MG63 (cell line): ENCODE data around the gene RGS11. TPM values are rescaled to one million over a fixed set of nuclear protein-coding genes. Genes with fewer than 3 reads are reported as not detected.
A peak's percentile ranks its signal among the peaks of the same experiment; 100 is the strongest.
"Not testable (repeated sequence)": the region's sequence is repeated elsewhere in the genome, so short reads cannot be mapped to it uniquely, and the experiment has no call there.

ENCODE experiments used
- DNase-seq: peaks from one replicate; pipeline ENCODE4 v3.0.0-alpha.2; 2020
- H3K27me3 ChIP-seq: fragments of 250-450 bp; sonication (Bioruptor Pico); 2 replicates; pipeline ENCODE4 v1.5.1; 2020; ENCODE audit warnings: mild to moderate bottlenecking, moderate library complexity
- H3K36me3 ChIP-seq: fragments of 250-450 bp; sonication (Bioruptor Pico); 2 replicates; pipeline ENCODE4 v1.5.1; 2020; ENCODE audit warnings: mild to moderate bottlenecking, moderate library complexity
- H3K4me3 ChIP-seq: fragments of 250-450 bp; sonication (Bioruptor Pico); 2 replicates; pipeline ENCODE4 v1.5.1; 2020; ENCODE audit warnings: mild to moderate bottlenecking, moderate library complexity
- H3K9me3 ChIP-seq: fragments of 250-450 bp; sonication (Bioruptor Pico); 2 replicates; pipeline ENCODE4 v1.5.1; 2020; ENCODE audit warnings: mild to moderate bottlenecking, moderate library complexity
- total RNA-seq: library from RNA; depleted of rRNA; stranded (reverse); fragments of >200 nt; shearing (Covaris generic); gene quantifications from 2 replicates; pipeline ENCODE4 v1.2.3, GENCODE V29; 2014; ENCODE audit warnings: low replicate concordance; rRNA removed

The RGS11 gene
- total RNA-seq, 1 experiment from 2014 or later = not detected

DNA sequence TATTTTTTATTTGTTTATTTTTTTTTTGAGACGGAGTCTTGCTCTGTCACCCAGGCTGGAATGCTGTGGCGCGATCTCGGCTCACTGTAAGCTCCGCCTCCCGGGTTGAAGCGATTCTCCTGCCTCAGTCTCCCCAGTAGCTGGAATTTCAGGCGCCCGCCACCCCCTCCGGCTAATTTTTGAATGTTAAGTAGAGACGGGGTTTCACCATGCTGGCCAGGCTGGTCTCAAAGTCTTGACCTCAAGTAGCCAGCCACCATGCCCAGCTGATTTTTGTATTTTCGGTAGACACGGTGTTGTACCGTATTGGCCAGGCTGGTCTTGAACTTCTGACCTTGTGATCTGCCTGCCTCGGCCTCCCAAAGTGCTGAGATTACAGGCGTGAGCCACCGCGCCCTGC, 45.4 kb downstream of the RGS11 start:
- H3K36me3 ChIP-seq = peaks cover 33% of the 10 kb centered on the region
- not testable (repeated sequence) for H3K27me3 ChIP-seq, DNase-seq, H3K9me3 ChIP-seq, H3K4me3 ChIP-seq

GRCh38 chr16:229731-230281, 45.9 kb downstream of the RGS11 start:
- DNase-seq = no peak
- no peaks in the 10 kb centered on the region for H3K9me3 ChIP-seq
- H3K27me3 ChIP-seq = no peaks in the 10 kb centered on the region
- H3K4me3 ChIP-seq = peak overlapping the region; percentile 78
- peaks cover 38% of the 10 kb centered on the region for H3K36me3 ChIP-seq

GRCh38 chr16:228852-229730, 46.7 kb downstream of the RGS11 start, which contains the start of gene LUC7L:
TSS of gene LUC7L (minus strand) at chr16:229449. CDS start at chr16:229339, 110 bp downstream.
- H3K36me3 ChIP-seq = peaks cover 45% of the 10 kb centered on the region
- H3K27me3 ChIP-seq = no peaks in the 10 kb centered on the region
- peak within 1 kb of the TSS; percentile 78 for H3K4me3 ChIP-seq
- peak; percentile 92 for DNase-seq
- no peaks in the 10 kb centered on the region for H3K9me3 ChIP-seq

GRCh38 chr16:228151-228851, 47.4 kb downstream of the RGS11 start:
- no peaks in the 10 kb centered on the region for H3K9me3 ChIP-seq
- no peaks in the 10 kb centered on the region for H3K27me3 ChIP-seq
- no peak for DNase-seq
- H3K4me3 ChIP-seq = peak overlapping the region; percentile 78
- H3K36me3 ChIP-seq = peaks cover 51% of the 10 kb centered on the region

GRCh38 chr16:220021-220420, 55.7 kb downstream of the RGS11 start:
- no peaks in the 10 kb centered on the region for H3K27me3 ChIP-seq
- peaks cover 84% of the 10 kb centered on the region for H3K36me3 ChIP-seq
- no peaks in the 10 kb centered on the region for H3K9me3 ChIP-seq
- H3K4me3 ChIP-seq = no peak overlapping the region
- DNase-seq = no peak

Other genes with a start within 250 kb of the RGS11 start
- 16.4 and 25.5 TPM in 2 replicates for gene POLR3K, start 222.3 kb downstream of the RGS11 start, total RNA-seq
- 33.1 and 87.8 TPM in 2 replicates for gene SNRNP25, start 222.1 kb downstream of the RGS11 start, total RNA-seq
- gene RHBDF1, start 203.3 kb downstream of the RGS11 start, total RNA-seq = 4.2 and 12.0 TPM in 2 replicates
- 126 and 258 TPM in 2 replicates for gene MPG, start 197.7 kb downstream of the RGS11 start, total RNA-seq
- gene NPRL3, start 137.3 kb downstream of the RGS11 start, total RNA-seq = 9.6 and 18.2 TPM in 2 replicates
- gene HBZ, start 123.3 kb downstream of the RGS11 start, total RNA-seq = not detected in 2 replicates
- gene HBM, start 110.0 kb downstream of the RGS11 start, total RNA-seq = not detected in 2 replicates
- gene HBA2, start 103.1 kb downstream of the RGS11 start, total RNA-seq = not detected in 2 replicates
- not detected in 2 replicates for gene HBA1, start 99.3 kb downstream of the RGS11 start, total RNA-seq
- not detected in 2 replicates for gene HBQ1, start 95.5 kb downstream of the RGS11 start, total RNA-seq
- gene LUC7L, start 46.5 kb downstream of the RGS11 start, total RNA-seq = 45.1 and 58.4 TPM in 2 replicates
- gene FAM234A, start 41.1 kb downstream of the RGS11 start, total RNA-seq = 65.6 and 106 TPM in 2 replicates
- 5.9 TPM in 1 of 2 replicates, not detected in the other for gene ARHGDIG, start 4.6 kb upstream of the RGS11 start, total RNA-seq
- 3.1 TPM in 1 of 2 replicates, not detected in the other for gene PDIA2, start 7.2 kb upstream of the RGS11 start, total RNA-seq
- gene AXIN1, start 76.8 kb upstream of the RGS11 start, total RNA-seq = 46.9 and 48.3 TPM in 2 replicates
- gene MRPL28, start 94.6 kb upstream of the RGS11 start, total RNA-seq = 172 and 192 TPM in 2 replicates
- 34.2 and 35.5 TPM in 2 replicates for gene PGAP6, start 106.0 kb upstream of the RGS11 start, total RNA-seq
- 188 and 350 TPM in 2 replicates for gene NME4, start 121.3 kb upstream of the RGS11 start, total RNA-seq
- 31.6 and 37.1 TPM in 2 replicates for gene DECR2, start 125.9 kb upstream of the RGS11 start, total RNA-seq
- gene RAB11FIP3, start 149.7 kb upstream of the RGS11 start, total RNA-seq = 33.1 and 42.8 TPM in 2 replicates